GM04504 (cell line): ENCODE measurements around the gene ARIH2.
A peak's percentile ranks its signal among the peaks of the same experiment; 100 is the strongest.
"Not testable (repeated sequence)": the region's sequence is repeated elsewhere in the genome, so short reads cannot be mapped to it uniquely, and the experiment has no call there.

Source experiments
- DNase-seq: peaks from one replicate; pipeline ENCODE4 v3.0.0-alpha.2; 2012; ENCODE audit warnings: low read depth

Gene ARIH2

GRCh38 chr3:48918388-48919214 lies at the start of gene ARIH2:
Gene ARIH2, plus strand, starts transcription at chr3:48918842. Its CDS starts 8,717 bp downstream, at chr3:48927559.
- DNase-seq: peak; percentile 89

- DNase-seq: no peak
Measured at GRCh38 chr3:48877671-48878070, 41.0 kb upstream of the ARIH2 start.

GRCh38 chr3:48879307-48879993 lies 39.2 kb upstream of the ARIH2 start:
- DNase-seq: no peak

- DNase-seq: no peak
Measured at GRCh38 chr3:48879994-48880377, 38.7 kb upstream of the ARIH2 start.

GRCh38 chr3:48881006-48881405 lies 37.6 kb upstream of the ARIH2 start:
- DNase-seq: no peak

- DNase-seq: no peak
Measured at GRCh38 chr3:48881652-48882114, 37.0 kb upstream of the ARIH2 start.

- no peak for DNase-seq
Measured at GRCh38 chr3:48885753-48886152, 32.9 kb upstream of the ARIH2 start.

- no peak for DNase-seq
Measured at GRCh38 chr3:48891606-48892005, 27.0 kb upstream of the ARIH2 start.

- no peak for DNase-seq
Measured at GRCh38 chr3:48894516-48894915, 24.1 kb upstream of the ARIH2 start.

- DNase-seq: no peak
Measured at GRCh38 chr3:48896936-48897335, 21.7 kb upstream of the ARIH2 start.

- no peak for DNase-seq
Measured at GRCh38 chr3:48897460-48898376, 20.9 kb upstream of the ARIH2 start.

- peak; percentile 76 for DNase-seq
Measured at GRCh38 chr3:48898383-48899234, 20.0 kb upstream of the ARIH2 start, which contains the start of gene SLC25A20. Gene SLC25A20, minus strand, starts transcription at chr3:48898882. Its CDS starts 88 bp downstream, at chr3:48898794.

GRCh38 chr3:48899273-48899672 lies 19.4 kb upstream of the ARIH2 start:
- DNase-seq: no peak

GRCh38 chr3:48907026-48907425 lies 11.6 kb upstream of the ARIH2 start:
- not testable (repeated sequence) for DNase-seq

GRCh38 chr3:48915296-48915695 lies 3.3 kb upstream of the ARIH2 start:
- DNase-seq: no peak

GRCh38 chr3:48919215-48920138 lies 835 bp downstream of the ARIH2 start:
- no peak for DNase-seq

- no peak for DNase-seq
Measured at GRCh38 chr3:48926425-48927392, 8.1 kb downstream of the ARIH2 start.

- DNase-seq: no peak
Measured at GRCh38 chr3:48927928-48928327, 9.3 kb downstream of the ARIH2 start.

- DNase-seq: no peak
Measured at GRCh38 chr3:48928679-48929078, 10.0 kb downstream of the ARIH2 start.
